ENCODE results near the gene PLCB1. TPM values are rescaled to one million over a fixed set of nuclear protein-coding genes. Genes with fewer than 3 reads are reported as not detected.

The PLCB1 gene
- polyA plus RNA-seq, 1 experiment: 16.4 TPM

DNA sequence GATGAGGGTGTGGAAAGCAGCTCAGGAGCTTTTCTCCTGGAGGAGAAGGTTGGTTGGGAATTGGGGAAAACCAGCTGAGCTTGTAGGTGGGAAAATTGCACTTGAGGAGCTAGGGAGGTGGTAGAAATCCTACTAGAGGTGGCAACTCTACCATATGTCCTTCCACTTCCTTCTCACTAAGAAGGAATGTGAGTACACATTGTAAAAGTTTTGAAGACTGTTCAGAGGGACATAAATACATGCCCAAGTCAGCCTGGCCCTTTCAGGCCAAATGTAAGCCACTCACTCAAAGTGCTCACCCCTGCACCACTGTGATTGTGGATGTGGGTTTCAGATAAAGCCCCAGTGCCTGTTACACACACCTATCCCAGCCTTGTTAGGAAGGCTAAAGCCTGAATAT is 646.3 kb downstream of the PLCB1 start:
- no peaks in the 10 kb centered on the region for H3K9me3 ChIP-seq (ENCODE audit: control insufficient read depth, insufficient read depth, low read length)
- POLR2A ChIA-PET: no interaction called here
- no peak overlapping the region for H3K4me3 ChIP-seq (ENCODE audit: low read depth, low read length)
- no peak for DNase-seq (ENCODE audit: low read depth, low spot score)
- TF ChIP-seq, protein P1, sequence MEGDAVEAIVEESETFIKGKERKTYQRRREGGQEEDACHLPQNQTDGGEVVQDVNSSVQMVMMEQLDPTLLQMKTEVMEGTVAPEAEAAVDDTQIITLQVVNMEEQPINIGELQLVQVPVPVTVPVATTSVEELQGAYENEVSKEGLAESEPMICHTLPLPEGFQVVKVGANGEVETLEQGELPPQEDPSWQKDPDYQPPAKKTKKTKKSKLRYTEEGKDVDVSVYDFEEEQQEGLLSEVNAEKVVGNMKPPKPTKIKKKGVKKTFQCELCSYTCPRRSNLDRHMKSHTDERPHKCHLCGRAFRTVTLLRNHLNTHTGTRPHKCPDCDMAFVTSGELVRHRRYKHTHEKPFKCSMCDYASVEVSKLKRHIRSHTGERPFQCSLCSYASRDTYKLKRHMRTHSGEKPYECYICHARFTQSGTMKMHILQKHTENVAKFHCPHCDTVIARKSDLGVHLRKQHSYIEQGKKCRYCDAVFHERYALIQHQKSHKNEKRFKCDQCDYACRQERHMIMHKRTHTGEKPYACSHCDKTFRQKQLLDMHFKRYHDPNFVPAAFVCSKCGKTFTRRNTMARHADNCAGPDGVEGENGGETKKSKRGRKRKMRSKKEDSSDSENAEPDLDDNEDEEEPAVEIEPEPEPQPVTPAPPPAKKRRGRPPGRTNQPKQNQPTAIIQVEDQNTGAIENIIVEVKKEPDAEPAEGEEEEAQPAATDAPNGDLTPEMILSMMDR (IDR thresholded peaks at IDR 0.05; ENCODE audit: low read depth, low read length): no peak
- H3K27me3 ChIP-seq (ENCODE audit: control insufficient read depth, insufficient read depth, low read length): no peaks in the 10 kb centered on the region
- H3K27ac ChIP-seq (ENCODE audit: low read depth, low read length): no peak overlapping the region
- CTCF ChIA-PET: interaction anchor here (0.6 to 1.5 kb wide), 4 partner anchors 19 to 831 kb away, joined by 3 to 9 read pairs (median 4); no protein-coding TSS in a partner anchor

DNA sequence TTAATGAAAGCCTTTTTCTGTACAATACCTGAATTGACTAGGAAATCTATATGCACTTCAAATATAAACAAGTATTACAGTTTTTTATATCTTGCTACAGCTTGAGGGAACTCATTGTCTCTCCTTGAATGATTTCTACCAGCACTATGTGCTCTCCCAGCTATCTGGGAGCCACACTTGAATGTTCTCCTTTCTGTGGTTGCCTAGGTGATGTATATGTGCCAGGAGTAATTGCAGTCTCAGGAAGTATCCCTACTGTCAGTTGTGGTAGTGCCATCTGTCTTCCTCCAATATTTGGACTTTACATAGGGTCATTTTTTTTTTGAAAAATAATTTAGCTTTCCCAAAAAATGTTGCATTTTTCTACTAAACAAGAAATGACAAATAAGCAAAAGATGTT is 648.8 kb downstream of the PLCB1 start:
- no peak overlapping the region for H3K4me3 ChIP-seq (ENCODE audit: low read depth, low read length)
- DNase-seq (ENCODE audit: low read depth, low spot score): no peak
- POLR2A ChIA-PET: interaction anchor here (0.6 to 0.7 kb wide), 2 partner anchors 10 to 354 kb away, joined by 3 to 6 read pairs; no protein-coding TSS in a partner anchor
- no peak overlapping the region for H3K27ac ChIP-seq (ENCODE audit: low read depth, low read length)
- no peaks in the 10 kb centered on the region for H3K9me3 ChIP-seq (ENCODE audit: control insufficient read depth, insufficient read depth, low read length)
- no peaks in the 10 kb centered on the region for H3K27me3 ChIP-seq (ENCODE audit: control insufficient read depth, insufficient read depth, low read length)
- CTCF ChIA-PET: interaction anchor here (0.9 to 1.8 kb wide), 4 partner anchors 9 to 628 kb away, joined by 4 to 7 read pairs (median 5); no protein-coding TSS in a partner anchor
- TF ChIP-seq, protein P1 (IDR thresholded peaks at IDR 0.05; ENCODE audit: low read depth, low read length): no peak

DNA sequence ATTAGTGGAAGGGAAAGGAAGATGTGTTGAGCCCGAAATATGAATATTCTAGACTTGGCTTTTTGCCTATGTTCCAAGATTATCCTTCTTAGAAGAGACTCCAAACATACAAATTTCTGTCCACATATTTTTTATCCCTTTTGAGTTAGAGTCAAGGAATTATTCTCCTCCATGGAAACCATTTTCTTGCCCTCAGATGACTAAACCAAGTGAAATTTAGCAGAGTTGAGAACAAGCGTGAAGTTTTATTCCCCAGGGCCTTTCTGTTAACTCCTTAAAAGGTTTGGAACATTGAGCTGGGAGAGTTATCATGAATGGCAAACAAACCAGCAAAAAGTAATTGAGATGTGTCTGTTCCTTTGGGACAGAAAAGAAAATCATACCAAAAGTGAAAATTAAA is 650.7 kb downstream of the PLCB1 start:
- TF ChIP-seq, protein P1 (IDR thresholded peaks at IDR 0.05; ENCODE audit: low read depth, low read length): no peak
- Histone ChIP-seq H3K27ac (ENCODE audit: low read depth, low read length) (no peak overlapping the region), H3K27me3 (ENCODE audit: control insufficient read depth, insufficient read depth, low read length) (no peaks in the 10 kb centered on the region), H3K4me3 (ENCODE audit: low read depth, low read length) (no peak overlapping the region), H3K9me3 (ENCODE audit: control insufficient read depth, insufficient read depth, low read length) (no peaks in the 10 kb centered on the region)
- ChIA-PET CTCF (interaction anchor here (1.1 to 1.3 kb wide), 2 partner anchors 8 to 71 kb away, joined by 5 to 9 read pairs; no protein-coding TSS in a partner anchor), POLR2A (no interaction called here)
- DNase-seq (ENCODE audit: low read depth, low spot score): no peak

DNA sequence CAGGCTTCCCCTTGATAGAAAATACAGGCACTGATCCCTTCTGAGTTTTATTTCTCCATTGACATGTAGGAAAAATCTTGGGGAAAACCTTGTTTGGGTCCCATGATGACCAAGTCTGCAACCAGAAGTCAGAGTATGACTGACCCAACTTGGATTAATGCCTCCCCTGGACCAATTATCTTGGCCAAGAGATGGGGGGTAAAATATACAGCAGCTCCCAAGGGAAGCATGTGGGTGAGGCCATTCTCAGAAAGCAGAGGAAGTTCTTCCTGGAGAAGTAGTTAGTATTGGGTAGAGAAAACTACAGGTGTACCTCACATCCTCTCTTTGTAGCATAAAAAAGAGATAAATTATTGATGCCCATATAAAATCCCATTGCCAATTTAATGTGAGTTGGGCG is 651.7 kb downstream of the PLCB1 start:
- POLR2A ChIA-PET: no interaction called here
- H3K27me3 ChIP-seq (ENCODE audit: control insufficient read depth, insufficient read depth, low read length): no peaks in the 10 kb centered on the region
- TF ChIP-seq, protein P1 (IDR thresholded peaks at IDR 0.05; ENCODE audit: low read depth, low read length): no peak
- H3K9me3 ChIP-seq (ENCODE audit: control insufficient read depth, insufficient read depth, low read length): no peaks in the 10 kb centered on the region
- DNase-seq (ENCODE audit: low read depth, low spot score): no peak
- CTCF ChIA-PET: interaction anchor here (0.6 to 2.3 kb wide), 2 partner anchors 33 to 70 kb away, joined by 4 to 5 read pairs; no protein-coding TSS in a partner anchor
- no peak overlapping the region for H3K27ac ChIP-seq (ENCODE audit: low read depth, low read length)
- H3K4me3 ChIP-seq (ENCODE audit: low read depth, low read length): no peak overlapping the region

DNA sequence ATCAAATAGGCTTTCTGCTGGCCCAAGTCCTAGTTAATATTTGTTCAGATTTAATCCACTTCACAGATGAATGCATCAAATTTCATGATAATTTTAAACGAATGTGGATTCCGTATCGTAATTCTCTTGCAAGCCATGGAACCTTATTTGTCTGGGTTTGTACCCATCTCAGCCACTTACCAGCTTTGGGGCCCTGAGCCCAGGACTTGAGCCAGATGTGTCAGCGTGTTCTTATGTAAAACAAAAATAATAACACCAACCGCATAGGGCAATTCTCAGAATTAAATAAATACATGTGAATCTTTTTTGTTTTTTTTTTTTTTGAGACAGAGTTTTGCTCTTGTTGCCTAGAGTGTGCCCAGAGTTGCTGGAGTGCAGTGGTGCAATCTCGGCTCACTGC is 654.3 kb downstream of the PLCB1 start:
- no peak overlapping the region for H3K27ac ChIP-seq (ENCODE audit: low read depth, low read length)
- CTCF ChIA-PET: no interaction called here
- no peak overlapping the region for H3K4me3 ChIP-seq (ENCODE audit: low read depth, low read length)
- H3K27me3 ChIP-seq (ENCODE audit: control insufficient read depth, insufficient read depth, low read length): no peaks in the 10 kb centered on the region
- DNase-seq (ENCODE audit: low read depth, low spot score): no peak
- POLR2A ChIA-PET: no interaction called here
- no peaks in the 10 kb centered on the region for H3K9me3 ChIP-seq (ENCODE audit: control insufficient read depth, insufficient read depth, low read length)
- TF ChIP-seq, protein P1 (IDR thresholded peaks at IDR 0.05; ENCODE audit: low read depth, low read length): no peak

Data from AG04450 (cell line).